Breast epithelium (tissue), 4 donors: Measurements from ENCODE around the gene GNB1. TPM values are rescaled to one million over a fixed set of nuclear protein-coding genes. Genes with fewer than 3 reads are reported as not detected.

Experiments used
- DNase-seq, 2 donors: peaks; one replicate each; pipeline ENCODE4 v3.0.0-alpha.2; 2019; ENCODE audit warnings: low spot score in 2 of 2
- H3K27ac ChIP-seq, 2 donors: fragments of 200-600 bp; sonication (generic) in 1 of 2; one replicate each; pipeline ENCODE4 v1.5.1; 2016 to 2019; ENCODE audit warnings: mild to moderate bottlenecking in 1 of 2
- H3K27me3 ChIP-seq, 2 donors: fragments of 200-600 bp; sonication (generic) in 1 of 2; one replicate each; pipeline versions ENCODE4 v1.5.1 to v1.6.0; 2017 to 2019; ENCODE audit warnings: control low read depth in 1 of 2, mild to moderate bottlenecking in 1 of 2
- H3K36me3 ChIP-seq: fragments of 200-600 bp; one replicate; pipeline ENCODE4 v1.5.1; 2019
- H3K4me1 ChIP-seq, 2 donors: fragments of 200-600 bp; sonication (generic); one replicate each; pipeline ENCODE4 v1.5.1; 2016 to 2019; ENCODE audit warnings: control low read depth in 1 of 2
- H3K4me3 ChIP-seq, 3 donors: fragments of 200-600 bp; sonication (generic); 1 replicate in 2 of 3; 2 replicates in 1 of 3; pipeline ENCODE4 v1.5.1; 2016 to 2019; ENCODE audit warnings: mild to moderate bottlenecking in 3 of 3, moderate library complexity in 2 of 3
- H3K9me3 ChIP-seq, 2 donors: fragments of 200-600 bp; sonication (generic) in 1 of 2; one replicate each; pipeline ENCODE4 v1.5.1; 2016 to 2019; ENCODE audit warnings: control low read depth in 1 of 2
- CTCF ChIP-seq, 3 donors: fragments of 450-650 bp; IDR thresholded peaks; one replicate each; pipeline ENCODE4 v1.5.1; 2016 to 2017; ENCODE audit warnings: antibody characterized with exemption in 3 of 3, mild to moderate bottlenecking in 3 of 3, moderate library complexity in 3 of 3
- POLR2A ChIP-seq: fragments of 450-650 bp; IDR thresholded peaks from one replicate; pipeline ENCODE4 v1.6.1; 2016; ENCODE audit warnings: antibody characterized with exemption, mild to moderate bottlenecking, moderate library complexity
- POLR2AphosphoS5 ChIP-seq, 3 donors: sonication (generic); formaldehyde crosslinking; IDR thresholded peaks; one replicate each; pipeline ENCODE4 v1.6.1; 2017; ENCODE audit warnings: antibody characterized with exemption in 3 of 3
- intact Hi-C: fragments of 100-400 bp; cut with DNase I; formaldehyde crosslinking; loops from one replicate; pipeline ENCODE4 v1.15.1; 2023; ENCODE audit warnings: low total_unique reads
- total RNA-seq, 3 donors: library from RNA; depleted of rRNA; stranded (reverse); fragments of >200 nt; gene quantifications; one replicate each; pipeline ENCODE4 v1.1.0, GENCODE V29; 2016

The GNB1 gene
- total RNA-seq, 3 donors from 2014 or later, result 108 to 138 (median 123) TPM

GRCh38 chr1:1914101-1914970, 23.4 kb upstream of the GNB1 start:
- intact Hi-C loops, result no loop called here

GRCh38 chr1:1911350-1912041, 20.6 kb upstream of the GNB1 start:
- H3K9me3 ChIP-seq, result no peaks in the 10 kb centered on the region
- intact Hi-C loops, result no loop called here
- TF ChIP-seq POLR2A (no peak), POLR2AphosphoS5 (IDR thresholded peaks at IDR 0.05) (no peak), CTCF (IDR thresholded peaks at IDR 0.05) (no peak)
- DNase-seq, result no peak
- peaks cover 6 to 7% of the 10 kb centered on the region in 2 donors for H3K4me1 ChIP-seq
- H3K36me3 ChIP-seq, result no peaks in the 10 kb centered on the region
- H3K4me3 ChIP-seq, result no peak overlapping the region
- H3K27me3 ChIP-seq, result no peaks in the 10 kb centered on the region
- H3K27ac ChIP-seq, result no peak overlapping the region

More at GRCh38 chr1:1914101-1914970, 23.4 kb upstream of the GNB1 start:
- no peaks in the 10 kb centered on the region for H3K27me3 ChIP-seq
- H3K36me3 ChIP-seq, result no peaks in the 10 kb centered on the region
- H3K27ac ChIP-seq, result no peak overlapping the region
- no peaks in the 10 kb centered on the region for H3K9me3 ChIP-seq
- DNase-seq, result no peak
- no peak for TF ChIP-seq POLR2AphosphoS5 (IDR thresholded peaks at IDR 0.05)
- no peak for TF ChIP-seq CTCF (IDR thresholded peaks at IDR 0.05)
- TF ChIP-seq POLR2A, result no peak
- H3K4me1 ChIP-seq, result peaks cover 6% of the 10 kb centered on the region in 2 donors
- H3K4me3 ChIP-seq, result no peak overlapping the region

GRCh38 chr1:1910651-1911331, 19.9 kb upstream of the GNB1 start:
- TF ChIP-seq CTCF (IDR thresholded peaks at IDR 0.05) (no peak), POLR2AphosphoS5 (IDR thresholded peaks at IDR 0.05) (no peak), POLR2A (no peak)
- no peak for DNase-seq

GRCh38 chr1:1910033-1910465, 19.2 kb upstream of the GNB1 start:
- H3K4me3 ChIP-seq, result peak overlapping the region; percentile 59 to 94 (median 76)
- H3K36me3 ChIP-seq, result no peaks in the 10 kb centered on the region
- H3K27ac ChIP-seq, result peak overlapping the region; percentile 93
- no peak for DNase-seq
- no peaks in the 10 kb centered on the region for H3K27me3 ChIP-seq
- TF ChIP-seq POLR2AphosphoS5 (IDR thresholded peaks at IDR 0.05) (no peak), CTCF (IDR thresholded peaks at IDR 0.05) (no peak), POLR2A (no peak)
- peaks cover 6 to 7% of the 10 kb centered on the region in 2 donors for H3K4me1 ChIP-seq
- intact Hi-C loops, result no loop called here
- no peaks in the 10 kb centered on the region for H3K9me3 ChIP-seq

More at GRCh38 chr1:1910651-1911331, 19.9 kb upstream of the GNB1 start:
- Histone ChIP-seq H3K4me1 (peaks cover 6 to 7% of the 10 kb centered on the region in 2 donors), H3K9me3 (no peaks in the 10 kb centered on the region), H3K4me3 (no peak overlapping the region), H3K27me3 (no peaks in the 10 kb centered on the region), H3K36me3 (no peaks in the 10 kb centered on the region), H3K27ac (no peak overlapping the region)
- intact Hi-C loops, result no loop called here
